ENCODE data around the gene SPATA16. TPM values are rescaled to one million over a fixed set of nuclear protein-coding genes. Genes with fewer than 3 reads are reported as not detected.

The SPATA16 gene
- total and polyA plus RNA-seq, 2 donors (not counting 3 experiments of a cell fraction or from before 2014, with no cell fraction given) = not detected

GRCh38 chr3:172877011-172877410, 264.0 kb downstream of the SPATA16 start:
- TF ChIP-seq, protein P1, sequence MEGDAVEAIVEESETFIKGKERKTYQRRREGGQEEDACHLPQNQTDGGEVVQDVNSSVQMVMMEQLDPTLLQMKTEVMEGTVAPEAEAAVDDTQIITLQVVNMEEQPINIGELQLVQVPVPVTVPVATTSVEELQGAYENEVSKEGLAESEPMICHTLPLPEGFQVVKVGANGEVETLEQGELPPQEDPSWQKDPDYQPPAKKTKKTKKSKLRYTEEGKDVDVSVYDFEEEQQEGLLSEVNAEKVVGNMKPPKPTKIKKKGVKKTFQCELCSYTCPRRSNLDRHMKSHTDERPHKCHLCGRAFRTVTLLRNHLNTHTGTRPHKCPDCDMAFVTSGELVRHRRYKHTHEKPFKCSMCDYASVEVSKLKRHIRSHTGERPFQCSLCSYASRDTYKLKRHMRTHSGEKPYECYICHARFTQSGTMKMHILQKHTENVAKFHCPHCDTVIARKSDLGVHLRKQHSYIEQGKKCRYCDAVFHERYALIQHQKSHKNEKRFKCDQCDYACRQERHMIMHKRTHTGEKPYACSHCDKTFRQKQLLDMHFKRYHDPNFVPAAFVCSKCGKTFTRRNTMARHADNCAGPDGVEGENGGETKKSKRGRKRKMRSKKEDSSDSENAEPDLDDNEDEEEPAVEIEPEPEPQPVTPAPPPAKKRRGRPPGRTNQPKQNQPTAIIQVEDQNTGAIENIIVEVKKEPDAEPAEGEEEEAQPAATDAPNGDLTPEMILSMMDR (IDR thresholded peaks at IDR 0.05; ENCODE audit: extremely low read depth in 1 of 2, insufficient read depth in 1 of 2, low read depth in 1 of 2, low read length in 2 of 2) = no peak
- TF ChIP-seq FOS (IDR thresholded peaks at IDR 0.05; ENCODE audit: borderline replicate concordance, insufficient read depth, low read length) (no peak), JUN (IDR thresholded peaks at IDR 0.05; ENCODE audit: borderline replicate concordance, insufficient read depth, insufficient read length, low read depth) (no peak), MYC (IDR thresholded peaks at IDR 0.05; ENCODE audit: low read depth, low read length) (no peak), POLR2AphosphoS5 (IDR thresholded peaks at IDR 0.05; ENCODE audit: insufficient read depth, low read depth, low read length) (no peak), POLR2A (IDR thresholded peaks at IDR 0.05; ENCODE audit: low read depth, low read length) (no peak)
- TF ChIP-seq, protein P2, sequence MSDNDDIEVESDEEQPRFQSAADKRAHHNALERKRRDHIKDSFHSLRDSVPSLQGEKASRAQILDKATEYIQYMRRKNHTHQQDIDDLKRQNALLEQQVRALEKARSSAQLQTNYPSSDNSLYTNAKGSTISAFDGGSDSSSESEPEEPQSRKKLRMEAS (IDR thresholded peaks at IDR 0.05; ENCODE audit: insufficient read depth, insufficient read length) = no peak
- FAIRE-seq (no peak), DNase-seq (ENCODE audit: low read depth, low spot score) (peak; percentile 66)
- BruUV-seq (replicated peaks) = no TSS peak
- Histone ChIP-seq H3K9ac (replicated peaks; ENCODE audit: extremely low read depth, insufficient read depth, low read length) (no peak overlapping the region), H3K36me3 (ENCODE audit: control insufficient read depth in 2 of 2, extremely low read depth in 1 of 2, insufficient read depth in 2 of 2, low read length in 2 of 2) (no peaks in the 10 kb centered on the region), H3K9me3 (replicated peaks; ENCODE audit: control insufficient read depth, insufficient read depth, low read length) (no peaks in the 10 kb centered on the region), H3K4me1 (ENCODE audit: control insufficient read depth, extremely low read depth, insufficient read depth, low read length) (peaks cover 23% of the 10 kb centered on the region), H4K20me1 (replicated peaks; ENCODE audit: control insufficient read depth, extremely low read depth, insufficient read depth, low read length) (no peaks in the 10 kb centered on the region), H3K4me3 (replicated peaks in 1 of 3; ENCODE audit: insufficient read depth in 1 of 3, low read depth in 1 of 3, low read length in 3 of 3) (no peak overlapping the region), H2AFZ (ENCODE audit: low read depth, low read length) (peak overlapping the region; percentile 90), H3K79me2 (ENCODE audit: control insufficient read depth, insufficient read depth, low read length) (no peaks in the 10 kb centered on the region), H3K9me1 (replicated peaks; ENCODE audit: control insufficient read depth, extremely low read depth, insufficient read depth, low read length) (no peaks in the 10 kb centered on the region), H3K27ac (ENCODE audit: insufficient read depth, low read depth, low read length) (no peak overlapping the region), H3K4me2 (ENCODE audit: insufficient read depth, low read length) (peak overlapping the region; percentile 13), H3K27me3 (ENCODE audit: control insufficient read depth in 2 of 2, insufficient read depth in 2 of 2, low read length in 2 of 2) (no peaks in the 10 kb centered on the region)
- POLR2A ChIA-PET = no interaction called here
- dilution Hi-C loops (cut with MboI; ENCODE audit: extremely low pct_ligation_motif_present, low sequenced_read_pairs) = no loop called here
- CTCF ChIA-PET = interaction anchor here (0.8 to 1.8 kb wide), 6 partner anchors 16 to 41 kb away, joined by 3 to 12 read pairs (median 4); no protein-coding TSS in a partner anchor
- intact Hi-C loops (cut with micrococcal nuclease) = no loop called here
